DOHH2 (cell line): ENCODE results near the gene LYRM4.

ENCODE experiments used
- H3F3A ChIP-seq: fragments of 200-600 bp; sonication (generic), shearing (Covaris generic); 2 replicates; pipeline ENCODE4 v1.6.0; 2016; ENCODE audit warnings: antibody characterized with exemption, mild to moderate bottlenecking; ENCODE audit not compliant: control insufficient read depth, insufficient read depth
- H3K27ac ChIP-seq: fragments of 200-600 bp; sonication (generic); 2 replicates; pipeline ENCODE4 v1.5.1; 2014; ENCODE audit warnings: low read depth, mild to moderate bottlenecking, low read length, moderate library complexity
- H3K27me3 ChIP-seq: fragments of 200-600 bp; sonication (generic); 2 replicates; pipeline ENCODE4 v1.6.1; 2014; ENCODE audit warnings: mild to moderate bottlenecking, low read length, mixed read lengths; ENCODE audit not compliant: control insufficient read depth
- H3K36me3 ChIP-seq: fragments of 200-600 bp; sonication (generic); 2 replicates; pipeline ENCODE4 v1.6.1; 2014; ENCODE audit warnings: mild to moderate bottlenecking, low read length, moderate library complexity, mixed read lengths; ENCODE audit not compliant: control insufficient read depth
- H3K4me1 ChIP-seq: fragments of 200-600 bp; sonication (generic); 2 replicates; pipeline ENCODE4 v1.6.1; 2014; ENCODE audit warnings: mild to moderate bottlenecking, low read length, mixed read lengths; ENCODE audit not compliant: control insufficient read depth
- H3K4me2 ChIP-seq: fragments of 200-600 bp; sonication (generic); 2 replicates; pipeline ENCODE4 v1.6.0; 2014; ENCODE audit warnings: mild to moderate bottlenecking, low read length, moderate library complexity
- H3K4me3 ChIP-seq: fragments of 200-600 bp; sonication (generic); 2 replicates; pipeline ENCODE4 v1.5.1; 2014; ENCODE audit warnings: mild to moderate bottlenecking, low read length, mixed read lengths
- H3K79me2 ChIP-seq: fragments of 200-600 bp; sonication (generic); 2 replicates; pipeline ENCODE4 v1.6.1; 2014; ENCODE audit warnings: mild to moderate bottlenecking, low read length, mixed read lengths; ENCODE audit not compliant: control insufficient read depth
- H3K9me2 ChIP-seq: fragments of 200-600 bp; sonication (generic); replicated peaks from 2 replicates; pipeline ENCODE4 v1.6.1; 2014; ENCODE audit warnings: mild to moderate bottlenecking, low read length, mixed read lengths; ENCODE audit not compliant: control insufficient read depth
- H3K9me3 ChIP-seq: fragments of 200-600 bp; sonication (generic); 2 replicates; pipeline ENCODE4 v1.6.1; 2014; ENCODE audit warnings: antibody characterized with exemption, low read length, mixed read lengths; ENCODE audit not compliant: control insufficient read depth, insufficient read depth
- H4K20me1 ChIP-seq: fragments of 200-600 bp; sonication (generic); 2 replicates; pipeline ENCODE4 v1.6.0; 2014; ENCODE audit warnings: low read depth, mild to moderate bottlenecking, antibody characterized with exemption, low read length, moderate library complexity; ENCODE audit not compliant: control insufficient read depth, insufficient read depth
- EZH2phosphoT487 ChIP-seq: fragments of 200-600 bp; sonication (generic); IDR thresholded peaks from 2 replicates; pipeline ENCODE4 v1.6.1; 2017; ENCODE audit warnings: borderline replicate concordance, mild to moderate bottlenecking, antibody characterized with exemption, low read length, moderate library complexity, mixed read lengths
- TF ChIP-seq, protein P1 (sequence below): fragments of 200-600 bp; sonication (generic); IDR thresholded peaks from one replicate; pipeline ENCODE4 v1.5.1; 2014; ENCODE audit warnings: antibody characterized with exemption, mild to moderate bottlenecking, low read depth, low read length; ENCODE audit not compliant: poor library complexity, severe bottlenecking

LYRM4 gene

DNA sequence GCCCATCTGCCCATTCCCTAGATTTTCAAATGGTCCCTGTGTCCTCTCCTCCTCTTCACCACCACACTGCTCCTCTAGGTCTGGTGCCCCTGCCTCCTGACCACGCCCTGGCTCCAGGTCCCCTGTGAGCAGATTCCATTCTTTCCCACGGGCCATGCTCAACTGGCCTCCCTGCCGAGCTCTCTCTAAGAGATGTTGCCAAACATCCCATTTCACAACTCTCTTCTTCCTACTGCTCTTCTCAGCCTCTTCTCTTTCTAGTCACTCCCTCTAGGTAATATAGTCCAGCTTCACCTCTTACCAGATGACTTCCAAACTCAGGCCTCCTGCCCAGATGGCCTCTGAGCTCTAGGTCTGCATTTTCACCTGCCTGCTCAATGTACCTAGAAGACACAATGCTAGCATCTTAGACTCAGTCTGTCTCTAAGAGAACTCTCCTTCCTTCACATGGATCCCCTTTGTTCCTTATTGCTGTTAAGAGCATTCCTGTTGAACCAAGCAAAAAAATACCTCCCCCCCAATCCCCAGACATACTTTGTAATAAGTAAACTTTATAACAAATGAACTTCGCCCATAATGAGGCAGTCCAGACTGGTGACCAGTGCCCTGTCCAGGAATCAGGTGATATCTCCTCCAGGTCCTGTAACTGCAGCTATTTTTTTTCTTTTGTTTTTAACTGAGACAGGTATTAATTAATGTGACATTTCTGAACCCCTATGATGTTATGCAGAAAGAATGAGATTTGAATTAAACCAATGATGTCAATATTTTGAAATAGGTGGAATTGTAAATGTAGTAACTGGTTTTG is 79.0 kb downstream of the LYRM4 start:
- no peaks in the 10 kb centered on the region for H3K36me3 ChIP-seq
- H3K79me2 ChIP-seq: no peaks in the 10 kb centered on the region
- H3K9me3 ChIP-seq: no peaks in the 10 kb centered on the region
- no peak for TF ChIP-seq EZH2phosphoT487
- TF ChIP-seq, protein P1, sequence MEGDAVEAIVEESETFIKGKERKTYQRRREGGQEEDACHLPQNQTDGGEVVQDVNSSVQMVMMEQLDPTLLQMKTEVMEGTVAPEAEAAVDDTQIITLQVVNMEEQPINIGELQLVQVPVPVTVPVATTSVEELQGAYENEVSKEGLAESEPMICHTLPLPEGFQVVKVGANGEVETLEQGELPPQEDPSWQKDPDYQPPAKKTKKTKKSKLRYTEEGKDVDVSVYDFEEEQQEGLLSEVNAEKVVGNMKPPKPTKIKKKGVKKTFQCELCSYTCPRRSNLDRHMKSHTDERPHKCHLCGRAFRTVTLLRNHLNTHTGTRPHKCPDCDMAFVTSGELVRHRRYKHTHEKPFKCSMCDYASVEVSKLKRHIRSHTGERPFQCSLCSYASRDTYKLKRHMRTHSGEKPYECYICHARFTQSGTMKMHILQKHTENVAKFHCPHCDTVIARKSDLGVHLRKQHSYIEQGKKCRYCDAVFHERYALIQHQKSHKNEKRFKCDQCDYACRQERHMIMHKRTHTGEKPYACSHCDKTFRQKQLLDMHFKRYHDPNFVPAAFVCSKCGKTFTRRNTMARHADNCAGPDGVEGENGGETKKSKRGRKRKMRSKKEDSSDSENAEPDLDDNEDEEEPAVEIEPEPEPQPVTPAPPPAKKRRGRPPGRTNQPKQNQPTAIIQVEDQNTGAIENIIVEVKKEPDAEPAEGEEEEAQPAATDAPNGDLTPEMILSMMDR: no peak
- H4K20me1 ChIP-seq: no peaks in the 10 kb centered on the region
- H3K27me3 ChIP-seq: no peaks in the 10 kb centered on the region
- no peak overlapping the region for H3K4me3 ChIP-seq
- H3F3A ChIP-seq: no peaks in the 10 kb centered on the region; the same call in 1 of the 2 replicates
- no peak overlapping the region for H3K27ac ChIP-seq
- H3K4me2 ChIP-seq: no peak overlapping the region
- no peaks in the 10 kb centered on the region for H3K9me2 ChIP-seq
- peaks cover 18% of the 10 kb centered on the region for H3K4me1 ChIP-seq

DNA sequence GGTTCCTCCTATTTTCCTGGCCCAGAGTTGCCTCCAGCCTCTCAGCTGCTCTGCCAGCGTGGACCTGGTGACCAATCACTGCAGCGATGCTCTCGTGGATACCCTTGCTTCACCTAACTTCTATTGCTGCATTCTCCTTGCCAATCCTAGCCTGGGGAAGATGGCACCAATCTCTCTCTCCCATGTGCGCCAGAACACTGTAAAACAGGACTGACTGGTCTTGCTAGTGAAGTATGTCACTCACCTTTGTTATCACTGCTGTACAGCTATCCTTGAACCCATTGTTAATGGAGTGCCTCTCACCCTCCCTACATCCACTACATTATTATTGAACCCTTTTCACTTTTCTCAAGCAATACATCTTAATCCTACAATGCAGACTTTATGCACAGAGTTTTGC is 80.1 kb downstream of the LYRM4 start:
- TF ChIP-seq, protein P1: no peak
- TF ChIP-seq EZH2phosphoT487: no peak

DNA sequence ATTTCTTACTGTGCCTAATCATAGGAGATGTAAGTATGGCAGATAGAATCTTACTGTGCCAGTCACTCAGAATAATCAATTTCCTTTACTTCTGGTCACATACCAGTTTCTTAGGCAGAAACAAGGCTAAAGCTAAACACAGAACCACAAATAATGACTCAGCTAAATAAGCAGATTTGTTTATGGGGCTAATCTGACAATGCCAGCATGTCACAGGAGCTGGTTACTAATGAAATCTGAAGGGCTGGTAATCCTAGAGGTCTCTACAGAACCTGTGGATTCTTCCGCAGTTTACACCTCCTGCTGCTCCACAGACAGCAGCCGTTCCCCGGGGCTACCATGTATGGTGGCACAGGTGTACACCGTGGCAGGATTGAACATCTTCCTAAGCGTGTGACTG is 80.8 kb downstream of the LYRM4 start:
- Histone ChIP-seq H4K20me1 (no peaks in the 10 kb centered on the region), H3K79me2 (no peaks in the 10 kb centered on the region), H3K27ac (no peak overlapping the region), H3K4me1 (peaks cover 36% of the 10 kb centered on the region), H3K27me3 (no peaks in the 10 kb centered on the region), H3K4me3 (no peak overlapping the region), H3K36me3 (no peaks in the 10 kb centered on the region), H3K9me3 (no peaks in the 10 kb centered on the region), H3K4me2 (no peak overlapping the region), H3K9me2 (no peaks in the 10 kb centered on the region), H3F3A (peaks cover 1% of the 10 kb centered on the region)
- TF ChIP-seq, protein P1: no peak
- no peak for TF ChIP-seq EZH2phosphoT487

More for the DNA sequence above, 80.1 kb downstream of the LYRM4 start:
- Histone ChIP-seq H3K27me3 (no peaks in the 10 kb centered on the region), H3K9me3 (no peaks in the 10 kb centered on the region), H3K9me2 (no peaks in the 10 kb centered on the region), H3K4me1 (peaks cover 29% of the 10 kb centered on the region), H3K79me2 (no peaks in the 10 kb centered on the region), H3K36me3 (no peaks in the 10 kb centered on the region), H3K4me3 (no peak overlapping the region), H3F3A (no peaks in the 10 kb centered on the region; the same call in 1 of the 2 replicates), H3K4me2 (no peak overlapping the region), H4K20me1 (no peaks in the 10 kb centered on the region), H3K27ac (no peak overlapping the region)
